CD4-positive, alpha-beta T cell treated with Interleukin-17A for 4 hours (primary cell): ENCODE data around the gene RNU5D-1.
"Not testable (repeated sequence)": the region's sequence is repeated elsewhere in the genome, so short reads cannot be mapped to it uniquely, and the experiment has no call there.

Experiments
- DNase-seq: peaks from one replicate; pipeline ENCODE4 v3.0.0-alpha.2; 2020; ENCODE audit warnings: mixed read lengths

Gene RNU5D-1

GRCh38 chr1:44730741-44731512 lies at the start of gene RNU5D-1:
Gene RNU5D-1, minus strand, starts transcription at chr1:44731170.
- DNase-seq, result peak; percentile 97

GRCh38 chr1:44780583-44781121 lies 49.7 kb upstream of the RNU5D-1 start:
- DNase-seq, result no peak

- DNase-seq, result no peak
These were observed 48.0 kb upstream of the RNU5D-1 start for GRCh38 chr1:44778705-44779576.

GRCh38 chr1:44777969-44778635 lies 47.1 kb upstream of the RNU5D-1 start:
- no peak for DNase-seq

GRCh38 chr1:44777547-44777946 lies 46.6 kb upstream of the RNU5D-1 start:
- DNase-seq, result no peak

GRCh38 chr1:44776730-44777068 lies 45.7 kb upstream of the RNU5D-1 start:
- DNase-seq, result no peak

GRCh38 chr1:44775930-44776729 lies 45.2 kb upstream of the RNU5D-1 start:
- peak; percentile 20 for DNase-seq

GRCh38 chr1:44775078-44775929 lies 44.3 kb upstream of the RNU5D-1 start, which contains the start of gene RPS8:
Gene RPS8, plus strand, starts transcription at chr1:44775540. Its CDS starts 57 bp downstream, at chr1:44775597.
- DNase-seq, result peak; percentile 92

- DNase-seq, result not testable (repeated sequence)
These were observed 35.5 kb upstream of the RNU5D-1 start for GRCh38 chr1:44766421-44766820.

- DNase-seq, result no peak
These were observed 29.9 kb upstream of the RNU5D-1 start for GRCh38 chr1:44760876-44761275.

- no peak for DNase-seq
These were observed 28.1 kb upstream of the RNU5D-1 start for GRCh38 chr1:44759077-44759476.

GRCh38 chr1:44757420-44757819 lies 26.4 kb upstream of the RNU5D-1 start:
- no peak for DNase-seq

GRCh38 chr1:44747878-44748277 lies 16.9 kb upstream of the RNU5D-1 start:
- no peak for DNase-seq

GRCh38 chr1:44743211-44743610 lies 12.2 kb upstream of the RNU5D-1 start:
- DNase-seq, result no peak

- DNase-seq, result no peak
These were observed 9.2 kb upstream of the RNU5D-1 start for GRCh38 chr1:44740179-44740617.

GRCh38 chr1:44739307-44740178 lies 8.6 kb upstream of the RNU5D-1 start, which contains the start of gene KIF2C:
Gene KIF2C, plus strand, starts transcription at chr1:44739837. Its CDS starts 96 bp downstream, at chr1:44739933.
- peak; percentile 98 for DNase-seq

GRCh38 chr1:44738953-44739306 lies 8.0 kb upstream of the RNU5D-1 start:
- DNase-seq, result not testable (repeated sequence)

GRCh38 chr1:44735992-44736391 lies 5.0 kb upstream of the RNU5D-1 start:
- DNase-seq, result no peak

GRCh38 chr1:44733784-44734183 lies 2.8 kb upstream of the RNU5D-1 start:
- DNase-seq, result no peak

GRCh38 chr1:44733365-44733764 lies 2.4 kb upstream of the RNU5D-1 start:
- DNase-seq, result no peak
